ENCODE data around the gene IFIT1. TPM values are rescaled to one million over a fixed set of nuclear protein-coding genes. Genes with fewer than 3 reads are reported as not detected.

IFIT1 gene
- total RNA-seq, 1 experiment from 2014 or later = 26.9 TPM

GRCh38 chr10:89360157-89360556 lies 32.3 kb upstream of the IFIT1 start:
- in situ Hi-C loops (cut with HindIII; ENCODE audit: low pct_unique_long_range_greater_than_20kb, low sequenced_read_pairs) = no loop called here
- DNase-seq (ENCODE audit: low read depth) = peak; percentile 23

- no peak for DNase-seq (ENCODE audit: low read depth)
- in situ Hi-C loops (cut with HindIII; ENCODE audit: low pct_unique_long_range_greater_than_20kb, low sequenced_read_pairs) = no loop called here
These were observed 29.5 kb upstream of the IFIT1 start for GRCh38 chr10:89362929-89363328.

- DNase-seq (ENCODE audit: low read depth) = no peak
- in situ Hi-C loops (cut with HindIII; ENCODE audit: low pct_unique_long_range_greater_than_20kb, low sequenced_read_pairs) = no loop called here
These were observed 28.5 kb upstream of the IFIT1 start for GRCh38 chr10:89363729-89364442.

DNA sequence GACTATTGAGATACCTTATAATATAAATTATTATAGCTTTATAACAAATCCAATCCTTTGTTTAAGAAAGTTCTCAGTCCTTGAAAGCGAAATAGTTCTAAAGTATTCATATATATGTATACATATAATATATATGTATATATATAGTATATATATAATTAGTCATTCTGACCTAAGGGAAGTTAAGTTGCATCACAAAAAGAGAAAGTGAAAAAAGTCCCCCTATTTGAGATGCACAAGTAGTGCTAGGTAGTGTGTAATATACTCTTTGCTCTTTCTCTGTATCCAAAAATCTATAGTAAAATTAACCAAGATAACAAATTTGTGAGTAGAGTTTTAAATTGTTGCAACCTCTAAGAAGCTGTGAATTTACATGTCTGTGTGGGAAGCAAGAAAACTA lies 27.9 kb upstream of the IFIT1 start:
- in situ Hi-C loops (cut with HindIII; ENCODE audit: low pct_unique_long_range_greater_than_20kb, low sequenced_read_pairs) = no loop called here
- DNase-seq (ENCODE audit: low read depth) = no peak

- in situ Hi-C loops (cut with HindIII; ENCODE audit: low pct_unique_long_range_greater_than_20kb, low sequenced_read_pairs) = no loop called here
- no peak for DNase-seq (ENCODE audit: low read depth)
These were observed 24.9 kb upstream of the IFIT1 start for GRCh38 chr10:89367529-89367928.

DNA sequence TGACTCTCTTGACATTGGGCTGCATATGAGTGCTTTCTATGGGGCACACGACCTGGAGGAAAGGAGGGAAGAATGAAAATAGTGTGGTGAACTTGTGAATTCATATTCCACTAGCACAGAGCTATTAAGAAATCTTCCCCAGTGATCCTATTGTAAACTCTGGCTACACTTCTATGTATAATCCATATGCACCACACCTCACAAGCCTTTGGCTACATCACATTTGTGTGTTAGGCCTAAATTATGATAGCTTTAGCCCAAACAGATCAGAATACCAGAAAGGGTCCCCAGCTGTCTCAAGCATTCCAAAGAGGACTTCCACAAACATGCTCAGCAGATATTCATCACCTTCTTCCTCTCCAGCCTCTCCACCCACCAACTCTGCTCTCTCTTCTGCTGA lies 24.3 kb upstream of the IFIT1 start:
- in situ Hi-C loops (cut with HindIII; ENCODE audit: low pct_unique_long_range_greater_than_20kb, low sequenced_read_pairs) = no loop called here
- DNase-seq (ENCODE audit: low read depth) = no peak

DNA sequence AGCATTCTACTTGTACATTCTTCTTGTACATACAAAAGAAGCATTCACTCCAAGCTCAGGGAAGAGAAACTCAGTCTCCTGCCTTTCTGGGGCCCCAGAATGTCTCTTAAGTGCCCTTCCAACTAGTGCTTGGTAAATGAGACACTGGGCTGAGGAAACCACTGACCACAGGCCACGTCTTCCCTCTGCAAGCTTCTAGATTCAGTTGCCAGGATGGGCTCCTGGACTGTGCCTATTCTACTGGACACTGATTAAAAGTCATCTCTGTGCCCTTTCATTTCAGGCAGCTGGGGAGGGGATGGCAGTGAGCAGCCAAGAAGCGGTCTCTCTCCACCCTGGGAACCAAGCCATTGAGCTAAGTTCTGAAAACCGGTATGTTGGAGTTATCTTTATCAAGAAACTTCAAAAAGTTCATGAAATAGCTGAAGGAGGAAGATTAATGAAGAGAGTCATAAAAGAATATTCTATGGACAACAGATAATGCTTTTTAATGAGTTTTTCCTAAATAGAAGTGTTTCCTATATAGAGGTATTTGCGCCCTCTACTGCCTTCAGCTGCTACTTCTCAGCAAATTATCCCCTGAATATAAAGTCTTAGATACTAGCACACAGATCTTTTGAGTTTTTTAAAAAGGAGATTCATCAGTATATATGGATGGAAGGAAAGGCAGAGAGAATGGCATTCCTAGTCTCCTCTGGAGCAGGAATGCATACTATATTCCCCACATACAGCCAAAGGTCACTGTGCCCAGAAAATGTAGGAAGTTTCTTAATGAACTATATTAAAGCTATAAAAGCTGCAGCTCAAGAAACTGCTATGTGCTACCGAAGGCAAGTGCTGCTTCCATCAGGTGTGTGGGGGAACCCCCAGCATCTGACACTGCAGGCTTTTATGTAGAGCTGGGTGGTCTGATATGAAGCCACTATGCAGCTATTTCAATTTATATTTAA lies 23.0 kb upstream of the IFIT1 start:
- in situ Hi-C loops (cut with HindIII; ENCODE audit: low pct_unique_long_range_greater_than_20kb, low sequenced_read_pairs) = no loop called here
- peak; percentile 23 for DNase-seq (ENCODE audit: low read depth)

DNA sequence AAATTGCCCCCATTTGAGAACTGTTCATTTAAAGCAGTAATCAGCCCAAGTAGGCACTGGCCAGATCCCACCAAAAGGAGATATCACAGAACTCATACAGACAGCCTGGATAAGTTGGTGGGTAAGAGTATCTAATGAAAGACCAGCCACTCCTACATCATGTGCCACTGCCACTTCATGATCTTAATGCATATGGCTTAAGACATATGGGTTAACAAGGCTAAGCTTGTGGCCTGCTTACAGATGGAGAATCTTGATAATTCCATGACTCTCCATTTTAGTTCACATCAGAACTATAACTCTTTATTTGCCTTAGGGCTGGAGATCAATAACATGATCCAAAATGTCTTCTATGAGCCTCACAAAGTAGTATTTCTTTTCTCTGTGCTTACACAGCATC lies 21.3 kb upstream of the IFIT1 start:
- no peak for DNase-seq (ENCODE audit: low read depth)
- in situ Hi-C loops (cut with HindIII; ENCODE audit: low pct_unique_long_range_greater_than_20kb, low sequenced_read_pairs) = no loop called here

DNA sequence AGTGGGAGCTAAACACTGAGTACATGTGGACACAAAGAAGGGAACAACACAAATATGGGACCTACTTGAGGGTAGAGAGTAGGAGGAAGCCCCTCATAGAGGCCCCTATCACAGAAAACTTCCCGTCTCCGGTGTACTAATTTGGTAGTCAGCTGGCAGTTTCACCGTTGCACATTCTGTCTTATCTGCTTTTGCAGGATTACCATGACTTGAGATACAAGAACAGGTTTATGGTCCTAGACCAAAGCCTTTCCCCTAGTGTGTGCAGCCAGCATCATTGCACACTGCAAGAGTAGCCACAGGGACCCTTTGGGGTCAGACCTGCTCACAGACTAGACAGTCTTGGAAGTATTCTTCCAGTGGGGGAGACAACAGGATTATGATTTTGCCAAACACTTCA lies 20.4 kb upstream of the IFIT1 start:
- no peak for DNase-seq (ENCODE audit: low read depth)
- in situ Hi-C loops (cut with HindIII; ENCODE audit: low pct_unique_long_range_greater_than_20kb, low sequenced_read_pairs) = no loop called here

GRCh38 chr10:89373916-89374711 lies 18.3 kb upstream of the IFIT1 start:
- in situ Hi-C loops (cut with HindIII; ENCODE audit: low pct_unique_long_range_greater_than_20kb, low sequenced_read_pairs) = no loop called here
- peak; percentile 92 for DNase-seq (ENCODE audit: low read depth)

DNA sequence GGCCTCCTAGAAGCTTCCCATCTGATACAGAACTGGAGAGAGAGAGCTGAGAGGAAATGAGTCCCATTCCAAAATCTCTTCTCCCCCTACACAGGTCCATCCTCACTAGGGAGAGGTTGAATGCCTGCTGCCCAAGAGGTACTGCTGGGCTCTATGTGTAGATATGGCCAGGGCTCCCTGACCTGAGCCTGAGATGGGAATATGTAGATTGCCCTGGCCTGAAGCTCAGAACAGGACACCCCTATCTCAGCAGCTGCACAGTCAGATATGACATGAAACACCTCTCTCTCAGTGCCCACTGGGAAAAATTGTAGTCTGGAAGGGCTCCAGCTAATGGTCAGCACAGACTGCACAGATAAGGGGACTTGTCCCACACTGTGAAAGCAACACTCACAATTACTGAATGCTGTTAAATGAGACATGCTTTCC lies 17.7 kb upstream of the IFIT1 start:
- in situ Hi-C loops (cut with HindIII; ENCODE audit: low pct_unique_long_range_greater_than_20kb, low sequenced_read_pairs) = no loop called here
- no peak for DNase-seq (ENCODE audit: low read depth)

DNA sequence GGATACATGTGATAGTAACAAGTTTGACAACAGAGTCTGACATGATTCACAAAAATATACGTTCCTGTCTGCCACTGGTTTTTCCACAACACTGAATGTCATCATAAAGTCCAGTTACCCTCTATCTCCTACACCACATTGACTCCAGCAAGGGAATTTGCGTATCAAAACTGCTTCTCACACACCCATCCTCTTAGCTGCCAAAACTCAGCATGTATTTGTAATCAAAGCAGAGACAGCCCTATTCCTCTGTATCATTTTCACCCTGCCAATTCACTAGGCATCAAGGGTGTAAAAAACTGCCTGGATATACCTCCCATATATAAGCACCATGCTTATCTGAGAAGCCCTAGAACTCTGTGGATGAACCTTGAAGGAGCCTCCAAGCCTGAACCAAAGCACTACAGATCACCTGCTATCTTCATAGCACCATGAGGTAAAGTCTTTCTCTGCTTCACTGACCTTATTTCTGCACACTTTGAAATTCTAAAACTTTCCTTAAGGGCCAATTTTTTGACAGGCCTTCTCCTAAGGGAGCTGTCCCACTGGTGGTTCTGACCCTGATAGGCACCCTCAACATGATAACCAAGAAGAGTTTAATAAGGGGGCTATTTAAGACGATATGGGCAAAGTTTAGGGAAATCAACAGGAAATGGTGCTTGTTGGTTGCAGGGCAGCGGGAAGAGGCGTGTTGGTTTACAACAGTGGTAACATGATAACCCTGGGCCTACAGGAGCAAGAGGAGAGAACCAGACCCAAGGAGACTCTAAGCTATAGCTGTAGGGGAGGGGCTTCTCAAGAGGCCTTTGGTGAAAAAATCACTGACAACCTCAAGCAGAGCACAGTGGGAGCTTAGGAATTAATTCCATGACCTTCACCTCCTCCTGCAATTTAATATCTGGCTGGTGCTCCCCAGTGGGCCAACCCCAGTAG lies 14.5 kb upstream of the IFIT1 start, which contains the start of gene IFIT1B:
Gene IFIT1B, plus strand, starts transcription at position 352 of the 933 bp plus-strand sequence. Its CDS starts 80 bp downstream, at position 432.
- no peak for DNase-seq (ENCODE audit: low read depth)
- in situ Hi-C loops (cut with HindIII; ENCODE audit: low pct_unique_long_range_greater_than_20kb, low sequenced_read_pairs) = no loop called here

DNA sequence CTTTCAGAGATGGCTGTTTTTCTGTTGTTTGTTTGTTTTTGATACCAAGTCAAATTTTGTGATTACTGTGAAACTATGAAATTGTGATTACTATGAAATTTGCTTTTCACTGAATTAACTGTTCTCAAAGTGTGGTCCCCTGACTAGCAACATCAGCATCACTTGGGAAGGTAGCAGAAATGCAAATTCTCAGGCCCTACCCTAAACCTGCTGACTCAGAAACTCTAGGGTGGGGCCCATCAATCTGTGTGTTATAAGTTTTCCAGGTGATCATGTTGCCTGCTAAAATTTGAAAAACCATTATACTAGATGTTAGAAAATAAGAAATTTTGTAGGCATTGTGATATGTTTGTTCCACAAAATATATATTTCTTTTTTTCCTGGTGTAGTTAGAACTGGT lies 13.3 kb upstream of the IFIT1 start:
- no peak for DNase-seq (ENCODE audit: low read depth)
- in situ Hi-C loops (cut with HindIII; ENCODE audit: low pct_unique_long_range_greater_than_20kb, low sequenced_read_pairs) = no loop called here

GRCh38 chr10:89382757-89383156 lies 9.7 kb upstream of the IFIT1 start:
- DNase-seq (ENCODE audit: low read depth) = no peak
- in situ Hi-C loops (cut with HindIII; ENCODE audit: low pct_unique_long_range_greater_than_20kb, low sequenced_read_pairs) = no loop called here

- in situ Hi-C loops (cut with HindIII; ENCODE audit: low pct_unique_long_range_greater_than_20kb, low sequenced_read_pairs) = no loop called here
- no peak for DNase-seq (ENCODE audit: low read depth)
These were observed 7.7 kb upstream of the IFIT1 start for GRCh38 chr10:89384474-89385340.

DNA sequence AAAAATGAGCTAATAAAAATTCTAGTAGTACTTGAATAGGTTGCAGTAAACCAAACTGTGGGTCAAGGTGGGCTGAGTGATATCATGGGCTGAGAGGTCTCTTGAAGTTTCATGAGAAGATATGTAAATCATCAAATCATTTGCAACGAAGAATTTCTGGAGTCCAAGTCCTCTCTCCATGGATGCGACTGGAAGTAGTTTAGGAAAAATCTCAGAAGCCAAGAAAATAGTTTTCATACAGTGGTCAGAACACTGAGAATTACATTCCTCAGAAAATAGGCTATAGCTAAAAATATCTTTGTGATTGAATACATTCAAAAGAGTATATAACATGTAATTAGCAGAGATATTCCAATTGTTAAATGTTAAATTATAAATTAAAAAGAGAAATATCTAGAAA lies 3.6 kb upstream of the IFIT1 start:
- no peak for DNase-seq (ENCODE audit: low read depth)
- in situ Hi-C loops (cut with HindIII; ENCODE audit: low pct_unique_long_range_greater_than_20kb, low sequenced_read_pairs) = no loop called here

DNA sequence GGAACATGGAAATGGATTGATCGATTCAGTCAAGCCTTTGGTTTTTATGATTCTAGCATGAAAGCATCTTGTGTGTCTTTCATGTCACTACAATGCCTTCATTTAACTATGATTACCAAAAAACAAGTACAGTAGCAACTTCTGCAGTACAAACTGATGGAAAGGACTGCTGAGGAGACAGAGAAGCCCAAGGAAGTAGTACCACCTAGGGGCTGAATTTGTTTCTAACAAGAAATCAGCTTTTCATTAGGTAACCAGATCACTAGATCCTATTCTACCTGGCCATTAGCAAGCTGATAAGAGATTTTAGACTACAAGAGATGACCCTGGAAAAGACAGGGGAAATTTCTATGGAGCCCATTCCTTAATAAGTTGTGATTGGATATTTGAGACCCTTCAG lies 3.2 kb upstream of the IFIT1 start:
- in situ Hi-C loops (cut with HindIII; ENCODE audit: low pct_unique_long_range_greater_than_20kb, low sequenced_read_pairs) = no loop called here
- peak; percentile 27 for DNase-seq (ENCODE audit: low read depth)

Data from Caki2 (cell line).